DOHH2 (cell line): ENCODE measurements around the gene ABI3.

Experiments
- H3F3A ChIP-seq: fragments of 200-600 bp; sonication (generic), shearing (Covaris generic); 2 replicates; pipeline ENCODE4 v1.6.0; 2016; ENCODE audit warnings: antibody characterized with exemption, mild to moderate bottlenecking; ENCODE audit not compliant: control insufficient read depth, insufficient read depth
- H3K27ac ChIP-seq: fragments of 200-600 bp; sonication (generic); 2 replicates; pipeline ENCODE4 v1.5.1; 2014; ENCODE audit warnings: low read depth, mild to moderate bottlenecking, low read length, moderate library complexity
- H3K27me3 ChIP-seq: fragments of 200-600 bp; sonication (generic); 2 replicates; pipeline ENCODE4 v1.6.1; 2014; ENCODE audit warnings: mild to moderate bottlenecking, low read length, mixed read lengths; ENCODE audit not compliant: control insufficient read depth
- H3K36me3 ChIP-seq: fragments of 200-600 bp; sonication (generic); 2 replicates; pipeline ENCODE4 v1.6.1; 2014; ENCODE audit warnings: mild to moderate bottlenecking, low read length, moderate library complexity, mixed read lengths; ENCODE audit not compliant: control insufficient read depth
- H3K4me1 ChIP-seq: fragments of 200-600 bp; sonication (generic); 2 replicates; pipeline ENCODE4 v1.6.1; 2014; ENCODE audit warnings: mild to moderate bottlenecking, low read length, mixed read lengths; ENCODE audit not compliant: control insufficient read depth
- H3K4me2 ChIP-seq: fragments of 200-600 bp; sonication (generic); 2 replicates; pipeline ENCODE4 v1.6.0; 2014; ENCODE audit warnings: mild to moderate bottlenecking, low read length, moderate library complexity
- H3K4me3 ChIP-seq: fragments of 200-600 bp; sonication (generic); 2 replicates; pipeline ENCODE4 v1.5.1; 2014; ENCODE audit warnings: mild to moderate bottlenecking, low read length, mixed read lengths
- H3K79me2 ChIP-seq: fragments of 200-600 bp; sonication (generic); 2 replicates; pipeline ENCODE4 v1.6.1; 2014; ENCODE audit warnings: mild to moderate bottlenecking, low read length, mixed read lengths; ENCODE audit not compliant: control insufficient read depth
- H3K9me2 ChIP-seq: fragments of 200-600 bp; sonication (generic); replicated peaks from 2 replicates; pipeline ENCODE4 v1.6.1; 2014; ENCODE audit warnings: mild to moderate bottlenecking, low read length, mixed read lengths; ENCODE audit not compliant: control insufficient read depth
- H3K9me3 ChIP-seq: fragments of 200-600 bp; sonication (generic); 2 replicates; pipeline ENCODE4 v1.6.1; 2014; ENCODE audit warnings: antibody characterized with exemption, low read length, mixed read lengths; ENCODE audit not compliant: control insufficient read depth, insufficient read depth
- H4K20me1 ChIP-seq: fragments of 200-600 bp; sonication (generic); 2 replicates; pipeline ENCODE4 v1.6.0; 2014; ENCODE audit warnings: low read depth, mild to moderate bottlenecking, antibody characterized with exemption, low read length, moderate library complexity; ENCODE audit not compliant: control insufficient read depth, insufficient read depth
- CTCF ChIP-seq: fragments of 200-600 bp; sonication (generic); IDR thresholded peaks from one replicate; pipeline ENCODE4 v1.5.1; 2014; ENCODE audit warnings: antibody characterized with exemption, mild to moderate bottlenecking, low read depth, low read length; ENCODE audit not compliant: poor library complexity, severe bottlenecking
- EZH2phosphoT487 ChIP-seq: fragments of 200-600 bp; sonication (generic); IDR thresholded peaks from 2 replicates; pipeline ENCODE4 v1.6.1; 2017; ENCODE audit warnings: borderline replicate concordance, mild to moderate bottlenecking, antibody characterized with exemption, low read length, moderate library complexity, mixed read lengths

ABI3 gene

GRCh38 chr17:49196520-49196919, 14.0 kb upstream of the ABI3 start:
- no peaks in the 10 kb centered on the region for H3K9me3 ChIP-seq
- no peak overlapping the region for H3K4me2 ChIP-seq
- H3K79me2 ChIP-seq = no peaks in the 10 kb centered on the region
- no peaks in the 10 kb centered on the region for H4K20me1 ChIP-seq
- H3K36me3 ChIP-seq = no peaks in the 10 kb centered on the region
- no peaks in the 10 kb centered on the region for H3K27me3 ChIP-seq
- TF ChIP-seq EZH2phosphoT487 (no peak), CTCF (no peak)
- H3K9me2 ChIP-seq = no peaks in the 10 kb centered on the region
- H3K27ac ChIP-seq = no peak overlapping the region
- H3K4me1 ChIP-seq = peaks cover 18% of the 10 kb centered on the region
- H3K4me3 ChIP-seq = no peak overlapping the region
- peaks cover 11% of the 10 kb centered on the region for H3F3A ChIP-seq

- no peak for TF ChIP-seq EZH2phosphoT487
- peaks cover 10% of the 10 kb centered on the region; the same call in 1 of the 2 replicates for H3F3A ChIP-seq
- no peak overlapping the region for H3K4me3 ChIP-seq
- no peak overlapping the region for H3K4me2 ChIP-seq
- no peaks in the 10 kb centered on the region for H4K20me1 ChIP-seq
- no peaks in the 10 kb centered on the region for H3K9me2 ChIP-seq
- H3K79me2 ChIP-seq = no peaks in the 10 kb centered on the region
- H3K4me1 ChIP-seq = peaks cover 16% of the 10 kb centered on the region
- H3K9me3 ChIP-seq = no peaks in the 10 kb centered on the region
- no peaks in the 10 kb centered on the region for H3K36me3 ChIP-seq
- H3K27me3 ChIP-seq = no peaks in the 10 kb centered on the region
- H3K27ac ChIP-seq = no peak overlapping the region
Measured at GRCh38 chr17:49197346-49197998, 13.0 kb upstream of the ABI3 start.

- Histone ChIP-seq H3K4me3 (no peak overlapping the region), H3K36me3 (no peaks in the 10 kb centered on the region), H4K20me1 (no peaks in the 10 kb centered on the region), H3F3A (peaks cover 10% of the 10 kb centered on the region; the same call in 1 of the 2 replicates), H3K4me2 (no peak overlapping the region), H3K4me1 (peaks cover 14% of the 10 kb centered on the region), H3K27ac (no peak overlapping the region), H3K27me3 (no peaks in the 10 kb centered on the region), H3K9me2 (no peaks in the 10 kb centered on the region), H3K9me3 (no peaks in the 10 kb centered on the region), H3K79me2 (no peaks in the 10 kb centered on the region)
- TF ChIP-seq CTCF = no peak
Measured at GRCh38 chr17:49198211-49198610, 12.3 kb upstream of the ABI3 start.

GRCh38 chr17:49200423-49201083, 10.0 kb upstream of the ABI3 start:
- Histone ChIP-seq H3K4me2 (no peak overlapping the region), H3K4me1 (no peaks in the 10 kb centered on the region)
- TF ChIP-seq CTCF (no peak), EZH2phosphoT487 (no peak)

More at GRCh38 chr17:49200423-49201083, 10.0 kb upstream of the ABI3 start:
- Histone ChIP-seq H3F3A (0 out of 2 replicates have a peak, but pooled peaks cover 4% of the 10 kb centered on the region), H4K20me1 (no peaks in the 10 kb centered on the region), H3K36me3 (no peaks in the 10 kb centered on the region), H3K9me2 (no peaks in the 10 kb centered on the region), H3K9me3 (no peaks in the 10 kb centered on the region), H3K27ac (no peak overlapping the region), H3K27me3 (no peaks in the 10 kb centered on the region), H3K4me3 (no peak overlapping the region), H3K79me2 (no peaks in the 10 kb centered on the region)
